ENCODE results near the gene TBCE.
"Not testable (repeated sequence)": the region's sequence is repeated elsewhere in the genome, so short reads cannot be mapped to it uniquely, and the experiment has no call there.

Gene TBCE

GRCh38 chr1:235351898-235352297 lies 15.3 kb upstream of the TBCE start:
- no peak for DNase-seq (ENCODE audit: low read depth)
- no peak for TF ChIP-seq CTCF (IDR thresholded peaks at IDR 0.05; ENCODE audit: control insufficient read depth, extremely low read depth, insufficient read depth)
- H3K4me3 ChIP-seq (ENCODE audit: low read depth, low read length), result no peak overlapping the region

GRCh38 chr1:235357485-235358373 lies 9.5 kb upstream of the TBCE start:
- TF ChIP-seq CTCF (IDR thresholded peaks at IDR 0.05; ENCODE audit: control insufficient read depth, extremely low read depth, insufficient read depth), result no peak
- DNase-seq (ENCODE audit: low read depth), result no peak
- H3K4me3 ChIP-seq (ENCODE audit: low read depth, low read length), result no peak overlapping the region

- DNase-seq (ENCODE audit: low read depth), result no peak
- no peak for TF ChIP-seq CTCF (IDR thresholded peaks at IDR 0.05; ENCODE audit: control insufficient read depth, extremely low read depth, insufficient read depth)
Observed at GRCh38 chr1:235358899-235359298, 8.3 kb upstream of the TBCE start.

GRCh38 chr1:235364189-235364588 lies 3.0 kb upstream of the TBCE start:
- not testable (repeated sequence) for H3K4me3 ChIP-seq (ENCODE audit: low read depth, low read length); DNase-seq (ENCODE audit: low read depth)

More at GRCh38 chr1:235358899-235359298, 8.3 kb upstream of the TBCE start:
- no peak overlapping the region for H3K4me3 ChIP-seq (ENCODE audit: low read depth, low read length)

GRCh38 chr1:235366286-235366685 lies 941 bp upstream of the TBCE start:
- H3K4me3 ChIP-seq (ENCODE audit: low read depth, low read length), result no peak overlapping the region
- TF ChIP-seq CTCF (IDR thresholded peaks at IDR 0.05; ENCODE audit: control insufficient read depth, extremely low read depth, insufficient read depth), result no peak
- no peak for DNase-seq (ENCODE audit: low read depth)

- H3K4me3 ChIP-seq (ENCODE audit: low read depth, low read length), result peak overlapping the region; percentile 73
- TF ChIP-seq CTCF (IDR thresholded peaks at IDR 0.05; ENCODE audit: control insufficient read depth, extremely low read depth, insufficient read depth), result no peak
- no peak for DNase-seq (ENCODE audit: low read depth)
Observed at GRCh38 chr1:235368428-235368827, 1.2 kb downstream of the TBCE start.

- TF ChIP-seq CTCF (IDR thresholded peaks at IDR 0.05; ENCODE audit: control insufficient read depth, extremely low read depth, insufficient read depth), result no peak
- no peak for DNase-seq (ENCODE audit: low read depth)
- H3K4me3 ChIP-seq (ENCODE audit: low read depth, low read length), result no peak overlapping the region
Observed at GRCh38 chr1:235369802-235370201, 2.6 kb downstream of the TBCE start.
